CD14-positive monocyte (primary cell): ENCODE results near the gene EOLA1. TPM values are rescaled to one million over a fixed set of nuclear protein-coding genes. Genes with fewer than 3 reads are reported as not detected.
A peak's percentile ranks its signal among the peaks of the same experiment; 100 is the strongest.
"Not testable (repeated sequence)": the region's sequence is repeated elsewhere in the genome, so short reads cannot be mapped to it uniquely, and the experiment has no call there.

ENCODE experiments used
- DNase-seq, 3 donors: peaks; one replicate each; pipeline ENCODE4 v3.0.0-alpha.2; 2011 to 2022
- H2AFZ ChIP-seq: 2 replicates; pipeline ENCODE4 v1.6.0; 2012; ENCODE audit warnings: mild to moderate bottlenecking, low read depth, low read length, inconsistent platforms; ENCODE audit not compliant: insufficient read depth, poor library complexity, severe bottlenecking
- H3K27ac ChIP-seq, 2 donors: 1 replicate in 1 of 2; 2 replicates in 1 of 2; pipeline ENCODE4 v1.5.1; 2012 to 2013; ENCODE audit warnings: low read length in 2 of 2, control low read depth in 1 of 2, inconsistent platforms in 1 of 2, low read depth in 1 of 2, mild to moderate bottlenecking in 1 of 2
- H3K27me3 ChIP-seq, 2 donors: one replicate each; pipeline versions ENCODE4 v1.6.0 to v1.6.1; 2011 to 2013; ENCODE audit warnings: low read length in 2 of 2; ENCODE audit not compliant: control insufficient read depth in 2 of 2, insufficient read depth in 2 of 2
- H3K36me3 ChIP-seq, 2 donors: replicated peaks in 1 of 2; 1 replicate in 1 of 2; 2 replicates in 1 of 2; pipeline versions ENCODE4 v1.5.1 to v1.6.1; 2012 to 2013; ENCODE audit warnings: low read length in 2 of 2, control low read depth in 1 of 2, inconsistent platforms in 1 of 2, mild to moderate bottlenecking in 1 of 2; ENCODE audit not compliant: insufficient read depth in 2 of 2, control insufficient read depth in 1 of 2
- H3K4me1 ChIP-seq, 2 donors: 1 replicate in 1 of 2; 2 replicates in 1 of 2; pipeline versions ENCODE4 v1.5.1 to v1.6.1; 2012 to 2013; ENCODE audit warnings: low read length in 2 of 2, control low read depth in 1 of 2, inconsistent platforms in 1 of 2, mild to moderate bottlenecking in 1 of 2, moderate library complexity in 1 of 2; ENCODE audit not compliant: insufficient read depth in 2 of 2, control insufficient read depth in 1 of 2
- H3K4me2 ChIP-seq: replicated peaks from 2 replicates; pipeline ENCODE3; 2012; ENCODE audit warnings: low read length, moderate library complexity, mild to moderate bottlenecking; ENCODE audit not compliant: poor library complexity, severe bottlenecking; ENCODE audit errors: extremely low read depth
- H3K4me3 ChIP-seq, 3 experiments: fragments of 200-600 bp in 1 of 3; sonication (generic) in 1 of 3; replicated peaks in 1 of 3; 1 replicate in 2 of 3; 2 replicates in 1 of 3; pipeline ENCODE4 v1.5.1; 2011 to 2013; ENCODE audit warnings: low read length in 3 of 3, mild to moderate bottlenecking in 3 of 3, control low read depth in 2 of 3, low read depth in 2 of 3, inconsistent platforms in 1 of 3, moderate library complexity in 1 of 3
- H3K79me2 ChIP-seq: 2 replicates; pipeline ENCODE4 v1.6.0; 2012; ENCODE audit warnings: mild to moderate bottlenecking, control low read depth, inconsistent platforms, low read length, moderate library complexity; ENCODE audit not compliant: insufficient read depth
- H3K9ac ChIP-seq: 2 replicates; pipeline ENCODE4 v1.6.0; 2017; ENCODE audit warnings: low read length, mild to moderate bottlenecking; ENCODE audit not compliant: insufficient read depth, poor library complexity, severe bottlenecking
- H3K9me3 ChIP-seq, 2 donors: replicated peaks in 1 of 2; 1 replicate in 1 of 2; 2 replicates in 1 of 2; pipeline versions ENCODE4 v1.5.1 to v1.6.1; 2012 to 2013; ENCODE audit warnings: low read length in 2 of 2, control low read depth in 1 of 2; ENCODE audit not compliant: control insufficient read depth in 1 of 2, insufficient read depth in 1 of 2
- H4K20me1 ChIP-seq: 2 replicates; pipeline ENCODE4 v1.6.0; 2012; ENCODE audit warnings: mild to moderate bottlenecking, low read length, control low read depth, moderate library complexity; ENCODE audit not compliant: insufficient read depth
- H3K27ac Mint-ChIP-seq, 7 donors: one replicate each; pipeline ENCODE4 v1.8.0; 2020; ENCODE audit warnings: mild to moderate bottlenecking in 7 of 7, mixed read lengths in 7 of 7, moderate library complexity in 6 of 7, inconsistent platforms in 2 of 7
- H3K27me3 Mint-ChIP-seq, 3 donors: one replicate each; pipeline ENCODE4 v1.8.0; 2021 to 2022; ENCODE audit warnings: low read depth in 3 of 3, mild to moderate bottlenecking in 3 of 3, mixed read lengths in 3 of 3, moderate library complexity in 3 of 3, inconsistent platforms in 1 of 3
- H3K36me3 Mint-ChIP-seq, 2 donors: one replicate each; pipeline ENCODE4 v1.8.0; 2020; ENCODE audit warnings: mixed read lengths in 2 of 2, inconsistent platforms in 1 of 2, mild to moderate bottlenecking in 1 of 2
- H3K4me1 Mint-ChIP-seq: one replicate; pipeline ENCODE4 v1.8.0; 2020; ENCODE audit warnings: mild to moderate bottlenecking, mixed read lengths
- H3K4me3 Mint-ChIP-seq, 2 donors: one replicate each; pipeline ENCODE4 v1.8.0; 2020; ENCODE audit warnings: mild to moderate bottlenecking in 2 of 2, mixed read lengths in 2 of 2, moderate library complexity in 1 of 2
- H3K9me3 Mint-ChIP-seq, 7 donors: one replicate each; pipeline ENCODE4 v1.8.0; 2020 to 2022; ENCODE audit warnings: mixed read lengths in 7 of 7, mild to moderate bottlenecking in 6 of 7, moderate library complexity in 6 of 7, inconsistent platforms in 2 of 7
- CTCF ChIP-seq: fragments of 200-600 bp; IDR thresholded peaks from one replicate; pipeline ENCODE4 v1.8.0; 2022; ENCODE audit warnings: antibody characterized with exemption, mild to moderate bottlenecking
- WGBS: methylation state at CpG from one replicate; pipeline ENCODE4 v1.1.5; 2013; ENCODE audit warnings: missing lambda C conversion rate; ENCODE audit not compliant: insufficient coverage; 5-methylcytosine and 5-hydroxymethylcytosine counted together
- intact Hi-C, 2 donors: fragments of 100-400 bp; cut with micrococcal nuclease; formaldehyde crosslinking; loops; one replicate each; pipeline versions ENCODE4 v1.15.0 to v1.15.1; 2023
- polyA plus RNA-seq, 3 donors: library from polyadenylated mRNA; depleted of rRNA in 1 of 3; unstranded in 2 of 3; stranded (reverse) in 1 of 3; fragments of 300-500 nt in 2 of 3; fragments of >200 nt in 1 of 3; fragmentation: Illumina TruSeq in 2 of 3; gene quantifications; 1 replicate in 2 of 3; 2 replicates in 1 of 3; pipeline ENCODE4 v1.2.3, GENCODE V29; 2012 to 2021

EOLA1 gene
- polyA plus RNA-seq, 3 donors, result 15.5 to 48.6 (median 20.7) TPM

GRCh38 chrX:149521438-149521837, 19.4 kb upstream of the EOLA1 start:
- H3K27ac ChIP-seq, result no peak overlapping the region
- no peaks in the 10 kb centered on the region for H3K36me3 ChIP-seq
- no peak overlapping the region for H2AFZ ChIP-seq
- no peak for TF ChIP-seq CTCF
- H3K27me3 ChIP-seq, result peaks cover 0 to 2% of the 10 kb centered on the region in 2 donors
- no peak overlapping the region for H3K4me3 Mint-ChIP-seq
- peaks cover 13 to 14% of the 10 kb centered on the region in 2 donors for H3K4me1 ChIP-seq
- no peak overlapping the region for H3K4me2 ChIP-seq
- peaks cover 0 to 5% (median 1%) of the 10 kb centered on the region in 7 donors for H3K9me3 Mint-ChIP-seq
- no peaks in the 10 kb centered on the region for H3K9me3 ChIP-seq
- intact Hi-C loops, result no loop called here
- peaks cover 14% of the 10 kb centered on the region for H3K4me1 Mint-ChIP-seq
- no peak overlapping the region for H3K4me3 ChIP-seq
- peaks cover 0 to 14% (median 12%) of the 10 kb centered on the region in 3 donors for H3K27me3 Mint-ChIP-seq
- no peak overlapping the region for H3K27ac Mint-ChIP-seq
- no peak overlapping the region for H3K9ac ChIP-seq
- no peak for DNase-seq
- no CpG with 5 or more reads among the region's 9 CpGs for WGBS
- H4K20me1 ChIP-seq, result no peaks in the 10 kb centered on the region
- no peaks in the 10 kb centered on the region for H3K36me3 Mint-ChIP-seq
- no peaks in the 10 kb centered on the region for H3K79me2 ChIP-seq

- H3K4me3 ChIP-seq, result no peak overlapping the region
- Mint-ChIP-seq H3K27ac (peak overlapping the region in 1 of 7 donors; percentile 63), H3K9me3 (peaks cover 0 to 2% (median 0%) of the 10 kb centered on the region in 7 donors), H3K36me3 (no peaks in the 10 kb centered on the region), H3K4me1 (peaks cover 12% of the 10 kb centered on the region), H3K27me3 (peaks cover 0 to 12% (median 11%) of the 10 kb centered on the region in 3 donors), H3K4me3 (no peak overlapping the region)
- DNase-seq, result no peak
- H3K27me3 ChIP-seq, result peaks cover 0 to 2% of the 10 kb centered on the region in 2 donors
- peaks cover 12 to 14% of the 10 kb centered on the region in 2 donors for H3K4me1 ChIP-seq
- no peak overlapping the region for H3K4me2 ChIP-seq
- no peak overlapping the region for H3K9ac ChIP-seq
- intact Hi-C loops, result no loop called here
- no peaks in the 10 kb centered on the region for H3K36me3 ChIP-seq
- no peak for TF ChIP-seq CTCF
- no peaks in the 10 kb centered on the region for H3K9me3 ChIP-seq
- H2AFZ ChIP-seq, result no peak overlapping the region
- WGBS, result no CpG with 5 or more reads among the region's 2 CpGs
- no peaks in the 10 kb centered on the region for H3K79me2 ChIP-seq
- H4K20me1 ChIP-seq, result no peaks in the 10 kb centered on the region
- no peak overlapping the region for H3K27ac ChIP-seq
Measured at GRCh38 chrX:149522916-149523315, 17.9 kb upstream of the EOLA1 start.

- H3K4me3 Mint-ChIP-seq, intact Hi-C loops, H3K36me3 Mint-ChIP-seq, H3K9me3 ChIP-seq, H3K79me2 ChIP-seq, H3K27me3 ChIP-seq, H3K27me3 Mint-ChIP-seq, H4K20me1 ChIP-seq, H2AFZ ChIP-seq, H3K4me2 ChIP-seq, H3K36me3 ChIP-seq, H3K9me3 Mint-ChIP-seq, H3K4me3 ChIP-seq: not testable (repeated sequence)
- peak overlapping the region; percentile 81 to 92 (median 88) for H3K27ac Mint-ChIP-seq
- peak; percentile 62 to 72 (median 68) for DNase-seq
- Histone ChIP-seq H3K27ac (peak overlapping the region; percentile 54 to 79), H3K9ac (peak overlapping the region; percentile 32), H3K4me1 (peaks cover 12 to 14% of the 10 kb centered on the region in 2 donors)
- no CpG with 5 or more reads among the region's 10 CpGs for WGBS
- peaks cover 12% of the 10 kb centered on the region for H3K4me1 Mint-ChIP-seq
Measured at GRCh38 chrX:149525389-149525788, 15.4 kb upstream of the EOLA1 start.
